Cardiac fibroblast (primary cell): ENCODE measurements around the gene TRIM36.

ENCODE experiments used
- DNase-seq, 2 donors: peaks; one replicate each; pipeline versions ENCODE4 v3.0.0 to v3.0.0-alpha.2; 2010; ENCODE audit warnings: low read depth in 2 of 2
- H3K4me3 ChIP-seq, 2 donors: replicated peaks in 1 of 2; 1 replicate in 1 of 2; 2 replicates in 1 of 2; pipeline ENCODE4 v1.5.1; 2011; ENCODE audit warnings: low read depth in 2 of 2, low read length in 2 of 2, mild to moderate bottlenecking in 2 of 2, moderate library complexity in 1 of 2
- TF ChIP-seq, protein P1 (sequence below): IDR thresholded peaks from one replicate; pipeline ENCODE4 v1.5.1; 2011; ENCODE audit warnings: low read depth, mild to moderate bottlenecking, low read length, inconsistent platforms

Gene TRIM36

DNA sequence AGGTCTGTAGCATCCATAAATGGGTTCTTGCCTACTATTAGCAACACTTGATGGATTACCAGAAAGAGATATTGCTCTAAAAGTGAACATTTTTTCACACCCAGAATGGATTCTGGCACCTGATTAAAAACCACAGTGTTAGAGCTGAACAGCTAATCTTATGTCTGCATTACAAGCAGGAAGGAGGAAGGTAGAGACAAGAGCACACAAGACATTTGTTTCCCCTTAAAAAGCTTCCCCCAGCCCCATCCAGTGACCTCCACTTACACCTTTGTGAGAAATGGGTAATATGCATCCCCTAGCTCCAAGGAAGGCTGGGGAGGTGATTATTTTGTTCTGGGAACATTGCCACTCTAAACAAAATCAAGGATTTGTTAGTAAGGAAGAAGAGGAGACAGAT lies 12.0 kb upstream of the TRIM36 start:
- no peak overlapping the region for H3K4me3 ChIP-seq
- TF ChIP-seq, protein P1, sequence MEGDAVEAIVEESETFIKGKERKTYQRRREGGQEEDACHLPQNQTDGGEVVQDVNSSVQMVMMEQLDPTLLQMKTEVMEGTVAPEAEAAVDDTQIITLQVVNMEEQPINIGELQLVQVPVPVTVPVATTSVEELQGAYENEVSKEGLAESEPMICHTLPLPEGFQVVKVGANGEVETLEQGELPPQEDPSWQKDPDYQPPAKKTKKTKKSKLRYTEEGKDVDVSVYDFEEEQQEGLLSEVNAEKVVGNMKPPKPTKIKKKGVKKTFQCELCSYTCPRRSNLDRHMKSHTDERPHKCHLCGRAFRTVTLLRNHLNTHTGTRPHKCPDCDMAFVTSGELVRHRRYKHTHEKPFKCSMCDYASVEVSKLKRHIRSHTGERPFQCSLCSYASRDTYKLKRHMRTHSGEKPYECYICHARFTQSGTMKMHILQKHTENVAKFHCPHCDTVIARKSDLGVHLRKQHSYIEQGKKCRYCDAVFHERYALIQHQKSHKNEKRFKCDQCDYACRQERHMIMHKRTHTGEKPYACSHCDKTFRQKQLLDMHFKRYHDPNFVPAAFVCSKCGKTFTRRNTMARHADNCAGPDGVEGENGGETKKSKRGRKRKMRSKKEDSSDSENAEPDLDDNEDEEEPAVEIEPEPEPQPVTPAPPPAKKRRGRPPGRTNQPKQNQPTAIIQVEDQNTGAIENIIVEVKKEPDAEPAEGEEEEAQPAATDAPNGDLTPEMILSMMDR, result no peak
- DNase-seq, result no peak

DNA sequence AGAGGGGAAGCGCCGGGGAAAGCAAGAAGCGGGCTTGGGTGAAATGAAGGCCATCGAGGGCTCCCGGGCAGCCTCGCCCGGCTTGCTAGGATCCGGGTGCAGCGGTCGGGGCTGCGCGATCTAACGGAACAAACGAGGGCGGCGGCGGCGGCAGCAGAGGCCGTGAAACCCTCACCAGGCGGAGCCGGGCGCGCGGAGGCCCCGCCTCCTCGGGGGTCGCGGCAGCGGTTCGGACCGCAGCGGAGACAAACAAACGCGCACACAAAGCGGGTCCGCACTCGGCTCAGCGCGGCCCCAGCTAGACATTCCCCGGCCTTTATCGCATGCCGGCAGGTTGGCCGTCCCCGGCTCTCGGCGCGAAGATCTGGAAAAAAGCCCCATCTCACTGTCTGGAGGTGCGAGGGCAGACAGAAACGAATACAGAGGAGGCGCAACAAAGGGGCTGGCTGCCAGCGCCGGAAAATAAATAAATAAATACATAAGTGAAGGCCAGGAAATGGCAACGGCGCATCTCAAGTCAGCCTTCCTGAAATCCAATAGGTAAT lies 10.5 kb upstream of the TRIM36 start:
- peak overlapping the region; percentile 42 to 48 for H3K4me3 ChIP-seq
- peak; percentile 11 to 23 for DNase-seq
- TF ChIP-seq, protein P1, result no peak

DNA sequence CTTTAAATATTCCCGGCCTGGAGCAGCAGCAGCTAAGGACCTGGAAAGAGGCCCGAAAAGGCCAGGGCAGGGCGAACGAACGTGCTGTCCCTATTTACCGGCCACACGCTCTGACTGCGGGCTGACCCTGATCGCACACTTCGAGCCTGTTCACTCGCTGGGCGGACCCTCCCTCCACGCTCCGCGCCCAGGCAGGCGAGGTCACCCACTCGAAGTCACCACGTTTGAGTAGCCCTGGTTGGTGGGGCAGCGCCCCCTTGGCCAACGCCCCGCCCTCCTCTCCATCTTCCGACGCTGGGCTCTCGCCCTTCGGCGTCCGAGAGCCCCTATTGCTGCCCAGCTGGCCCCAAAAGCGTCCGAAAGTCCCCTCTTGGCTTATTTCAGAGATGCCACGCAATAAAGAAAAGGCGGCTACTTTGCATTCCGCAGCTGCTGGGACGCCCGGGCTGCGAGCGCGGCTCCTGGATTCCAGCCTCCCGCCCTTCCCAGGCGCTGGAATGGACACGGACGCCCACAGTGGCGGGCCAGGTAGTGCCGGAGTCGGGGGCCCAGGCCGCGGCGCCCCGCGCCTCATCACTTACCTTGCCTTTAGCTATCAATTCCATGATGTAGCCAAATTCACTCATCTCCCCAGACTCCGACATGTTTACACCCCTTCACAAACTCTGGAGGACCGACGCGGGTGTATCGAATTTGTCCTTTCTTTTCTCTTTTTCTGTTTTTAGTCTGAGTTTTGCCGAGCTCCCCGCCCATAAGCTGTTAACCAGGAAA lies 9.9 kb upstream of the TRIM36 start:
- DNase-seq, result peak in 1 of 2 donors; percentile 3
- H3K4me3 ChIP-seq, result peak overlapping the region; percentile 42 to 48
- TF ChIP-seq, protein P1, result no peak

DNA sequence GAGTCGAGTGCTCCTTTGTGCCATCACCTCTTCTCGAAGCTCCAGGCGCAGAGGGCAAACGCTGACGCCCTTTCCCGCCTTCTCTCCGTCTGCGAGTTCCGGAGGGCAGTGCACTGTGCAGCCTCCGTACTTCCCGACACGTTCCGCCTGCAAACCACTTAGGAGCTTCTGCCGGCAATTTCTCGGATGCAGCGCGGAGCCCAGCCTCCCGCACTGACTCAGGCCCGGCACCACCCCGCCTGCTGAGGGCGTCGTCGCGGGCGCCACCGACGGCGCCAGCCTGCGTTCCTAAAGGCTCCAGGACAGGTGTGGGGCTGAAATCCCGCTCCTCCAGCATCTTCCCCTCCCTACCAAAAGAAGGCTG lies 9.3 kb upstream of the TRIM36 start:
- no peak overlapping the region for H3K4me3 ChIP-seq
- TF ChIP-seq, protein P1, result no peak

DNA sequence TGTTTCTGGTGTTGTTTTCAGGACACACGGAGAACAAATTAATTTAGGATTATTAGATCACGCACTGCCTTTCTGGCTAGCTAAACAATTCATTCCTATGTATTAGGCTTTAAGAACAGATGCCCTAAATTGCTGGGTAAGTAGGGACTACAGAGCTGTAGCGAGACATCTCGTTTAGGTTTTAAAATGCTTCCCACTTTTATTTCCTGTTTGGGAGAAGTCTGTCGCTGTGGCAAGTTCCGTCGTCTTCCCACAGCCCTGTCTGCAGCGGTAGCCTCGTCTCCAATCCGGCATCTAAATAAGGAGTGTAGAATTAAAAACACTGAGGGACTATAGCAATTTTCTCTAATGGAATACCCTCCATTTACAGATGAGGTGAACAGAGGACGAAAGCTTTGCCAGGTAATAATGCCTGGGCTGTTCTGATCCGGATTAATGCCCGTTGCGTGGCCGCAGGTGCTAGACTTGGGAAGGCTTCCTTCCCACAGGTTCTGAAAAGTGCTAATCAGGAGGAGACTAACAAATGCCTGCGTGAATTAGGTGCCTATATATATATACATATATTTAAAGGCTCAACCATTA lies 1.3 kb upstream of the TRIM36 start:
- no peak for DNase-seq
- TF ChIP-seq, protein P1, result no peak
- no peak overlapping the region for H3K4me3 ChIP-seq

More for the DNA sequence above, 9.3 kb upstream of the TRIM36 start:
- DNase-seq, result no peak

DNA sequence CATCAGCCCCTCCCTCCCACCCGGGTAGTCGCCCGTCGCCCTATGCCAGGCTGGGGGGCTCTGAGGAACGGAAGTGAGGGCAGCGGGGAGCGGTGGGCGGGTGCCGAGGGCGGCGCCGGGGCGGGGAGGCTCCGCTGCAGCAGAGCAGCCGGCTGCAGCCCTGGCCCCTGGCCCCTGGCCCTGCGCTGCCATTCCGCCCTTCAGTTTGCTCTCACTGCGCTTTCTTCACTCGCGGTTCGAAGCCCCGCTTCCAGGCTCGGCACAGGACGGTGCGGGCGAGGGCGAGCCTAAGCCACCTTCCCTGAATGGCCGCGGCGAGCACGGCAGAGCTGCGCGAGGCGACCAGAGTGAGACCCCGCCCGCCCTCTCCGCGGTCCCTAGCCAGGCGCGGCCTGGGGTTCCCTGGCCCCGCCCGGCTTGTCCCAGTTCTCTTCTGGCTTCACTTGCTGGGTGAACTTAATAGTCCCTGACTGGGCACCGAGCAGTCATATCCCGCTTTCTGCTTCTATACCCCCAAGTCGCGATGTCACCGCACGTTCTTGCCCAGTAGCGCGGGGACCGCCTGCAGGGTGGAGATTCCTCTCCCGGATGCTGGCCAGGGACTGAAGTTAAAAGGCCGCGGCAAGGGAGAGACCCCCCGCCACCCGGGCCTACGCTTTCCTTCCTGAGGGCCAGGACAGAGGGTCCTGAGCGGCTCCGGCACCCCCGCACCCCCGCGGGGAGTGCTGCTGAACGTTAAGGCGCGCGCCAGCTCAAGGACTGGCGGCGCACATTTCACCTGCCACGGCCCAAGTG lies 623 bp upstream of the TRIM36 start:
- peak overlapping the region; percentile 88 to 90 for H3K4me3 ChIP-seq
- TF ChIP-seq, protein P1, result no peak
- peak in 1 of 2 donors; percentile 30 for DNase-seq
